Mesendoderm (in vitro differentiated cells): ENCODE measurements around the gene INHA.
A peak's percentile ranks its signal among the peaks of the same experiment; 100 is the strongest.

ENCODE experiments used
- DNase-seq: peaks from one replicate; pipeline ENCODE4 v3.0.0; 2013
- H2AK5ac ChIP-seq: 2 replicates; pipeline ENCODE4 v1.6.1; 2013; ENCODE audit warnings: low read length, inconsistent platforms
- H2BK120ac ChIP-seq: 2 replicates; pipeline ENCODE4 v1.6.1; 2013; ENCODE audit warnings: low read depth, mild to moderate bottlenecking, low read length, moderate library complexity, mixed read lengths
- H2BK15ac ChIP-seq: replicated peaks from 2 replicates; pipeline ENCODE4 v1.6.1; 2013; ENCODE audit warnings: low read depth, mild to moderate bottlenecking, moderate library complexity
- H2BK5ac ChIP-seq: 2 replicates; pipeline ENCODE4 v1.6.1; 2013; ENCODE audit warnings: low read length, inconsistent platforms
- H3K18ac ChIP-seq: 2 replicates; pipeline ENCODE4 v1.6.1; 2013; ENCODE audit warnings: mild to moderate bottlenecking, low read length, mixed read lengths
- H3K23ac ChIP-seq: one replicate; pipeline ENCODE4 v1.6.1; 2013; ENCODE audit warnings: low read length
- H3K27ac ChIP-seq: 2 replicates; pipeline ENCODE4 v1.5.1; 2013; ENCODE audit warnings: low read depth, mild to moderate bottlenecking, inconsistent platforms, low read length, moderate library complexity
- H3K27me3 ChIP-seq: 2 replicates; pipeline ENCODE4 v1.6.1; 2013; ENCODE audit warnings: low read length, control low read depth, mild to moderate bottlenecking, inconsistent platforms; ENCODE audit not compliant: insufficient read depth, poor library complexity
- H3K36me3 ChIP-seq: 2 replicates; pipeline ENCODE4 v1.6.1; 2013; ENCODE audit warnings: low read length, inconsistent platforms; ENCODE audit not compliant: control insufficient read depth, insufficient read depth
- H3K4ac ChIP-seq: one replicate; pipeline ENCODE4 v1.6.1; 2013; ENCODE audit warnings: low read depth, mild to moderate bottlenecking, low read length, moderate library complexity
- H3K4me1 ChIP-seq: 2 replicates; pipeline ENCODE4 v1.6.1; 2013; ENCODE audit warnings: low read depth, low read length, inconsistent platforms; ENCODE audit not compliant: control insufficient read depth
- H3K4me2 ChIP-seq: 2 replicates; pipeline ENCODE4 v1.6.1; 2013; ENCODE audit warnings: low read length
- H3K4me3 ChIP-seq: 2 replicates; pipeline ENCODE4 v1.5.1; 2013; ENCODE audit warnings: mild to moderate bottlenecking, low read length
- H3K56ac ChIP-seq: one replicate; pipeline ENCODE4 v1.6.1; 2013; ENCODE audit warnings: low read length
- H3K79me1 ChIP-seq: 2 replicates; pipeline ENCODE4 v1.6.1; 2013; ENCODE audit warnings: low read length, inconsistent platforms
- H3K79me2 ChIP-seq: 2 replicates; pipeline ENCODE4 v1.6.1; 2013; ENCODE audit warnings: mild to moderate bottlenecking, low read length; ENCODE audit not compliant: control insufficient read depth, insufficient read depth
- H3K9ac ChIP-seq: 2 replicates; pipeline ENCODE4 v1.6.1; 2013; ENCODE audit warnings: low read length, inconsistent platforms
- H4K5ac ChIP-seq: one replicate; pipeline ENCODE4 v1.6.1; 2013; ENCODE audit warnings: low read length
- H4K8ac ChIP-seq: one replicate; pipeline ENCODE4 v1.6.1; 2013; ENCODE audit warnings: low read depth, mild to moderate bottlenecking, control low read depth, low read length, moderate library complexity
- WGBS: extraction: QIAGEN DNeasy Blood & Tissue Kit; methylation state at CpG from one replicate; pipeline ENCODE4 v1.1.7; 2013; ENCODE audit warnings: low lambda C conversion rate, missing lambda C conversion rate; ENCODE audit not compliant: insufficient coverage; ENCODE audit errors: extremely low coverage; 5-methylcytosine and 5-hydroxymethylcytosine counted together

Gene INHA

GRCh38 chr2:219562049-219563020, 9.8 kb upstream of the INHA start:
- Histone ChIP-seq H2BK15ac (no peak overlapping the region), H2AK5ac (no peak overlapping the region), H2BK5ac (no peak overlapping the region), H4K5ac (no peak overlapping the region), H3K56ac (peak overlapping the region; percentile 22), H3K27ac (peak overlapping the region; percentile 53), H3K36me3 (no peaks in the 10 kb centered on the region), H3K18ac (no peak overlapping the region), H3K79me1 (no peaks in the 10 kb centered on the region), H3K27me3 (no peaks in the 10 kb centered on the region), H3K4me2 (no peak overlapping the region), H3K4me3 (no peak overlapping the region), H2BK120ac (no peak overlapping the region), H3K4ac (no peak overlapping the region), H3K79me2 (no peaks in the 10 kb centered on the region), H3K23ac (peak overlapping the region; percentile 6), H3K4me1 (peaks cover 12% of the 10 kb centered on the region), H4K8ac (no peak overlapping the region), H3K9ac (no peak overlapping the region)
- no CpG with 5 or more reads among the region's 35 CpGs for WGBS
- no peak for DNase-seq

- H3K27me3 ChIP-seq: no peaks in the 10 kb centered on the region
- no peak for DNase-seq
- H2BK5ac ChIP-seq: no peak overlapping the region
- H2AK5ac ChIP-seq: no peak overlapping the region
- H3K79me2 ChIP-seq: no peaks in the 10 kb centered on the region
- H3K9ac ChIP-seq: no peak overlapping the region
- peaks cover 12% of the 10 kb centered on the region for H3K4me1 ChIP-seq
- no peak overlapping the region for H3K4me2 ChIP-seq
- H3K23ac ChIP-seq: no peak overlapping the region
- H4K5ac ChIP-seq: no peak overlapping the region
- no peak overlapping the region for H2BK120ac ChIP-seq
- no peak overlapping the region for H4K8ac ChIP-seq
- H3K4me3 ChIP-seq: no peak overlapping the region
- H3K79me1 ChIP-seq: no peaks in the 10 kb centered on the region
- no peak overlapping the region for H2BK15ac ChIP-seq
- no CpG with 5 or more reads among the region's 20 CpGs for WGBS
- H3K36me3 ChIP-seq: no peaks in the 10 kb centered on the region
- H3K27ac ChIP-seq: no peak overlapping the region
- H3K18ac ChIP-seq: no peak overlapping the region
- no peak overlapping the region for H3K56ac ChIP-seq
- no peak overlapping the region for H3K4ac ChIP-seq
Observed at GRCh38 chr2:219563271-219563928, 8.7 kb upstream of the INHA start.

GRCh38 chr2:219565130-219566080, 6.7 kb upstream of the INHA start:
- DNase-seq: peak; percentile 88
- H3K4me3 ChIP-seq: no peak overlapping the region
- H2AK5ac ChIP-seq: no peak overlapping the region
- peak overlapping the region; percentile 18 for H3K27ac ChIP-seq
- peaks cover 12% of the 10 kb centered on the region for H3K4me1 ChIP-seq
- H3K4ac ChIP-seq: no peak overlapping the region
- H2BK5ac ChIP-seq: peak overlapping the region; percentile 62
- H2BK15ac ChIP-seq: no peak overlapping the region
- H3K27me3 ChIP-seq: no peaks in the 10 kb centered on the region
- H3K18ac ChIP-seq: no peak overlapping the region
- no peak overlapping the region for H4K5ac ChIP-seq
- peak overlapping the region; percentile 71 for H3K56ac ChIP-seq
- no CpG with 5 or more reads among the region's 21 CpGs for WGBS
- H3K23ac ChIP-seq: peak overlapping the region; percentile 92
- no peaks in the 10 kb centered on the region for H3K36me3 ChIP-seq
- H4K8ac ChIP-seq: no peak overlapping the region
- no peak overlapping the region for H3K4me2 ChIP-seq
- peak overlapping the region; percentile 2 for H3K9ac ChIP-seq
- no peaks in the 10 kb centered on the region for H3K79me1 ChIP-seq
- H2BK120ac ChIP-seq: no peak overlapping the region
- peaks cover 2% of the 10 kb centered on the region for H3K79me2 ChIP-seq

GRCh38 chr2:219566640-219567039, 5.5 kb upstream of the INHA start:
- WGBS: no CpG with 5 or more reads among the region's 11 CpGs
- Histone ChIP-seq H3K4me1 (peaks cover 5% of the 10 kb centered on the region), H3K23ac (no peak overlapping the region)

GRCh38 chr2:219567131-219567530, 5.0 kb upstream of the INHA start:
- Histone ChIP-seq H2AK5ac (no peak overlapping the region), H3K36me3 (no peaks in the 10 kb centered on the region), H3K4me3 (no peak overlapping the region), H3K18ac (no peak overlapping the region), H2BK120ac (no peak overlapping the region), H2BK5ac (no peak overlapping the region), H3K9ac (no peak overlapping the region), H3K23ac (no peak overlapping the region), H4K5ac (no peak overlapping the region), H3K4ac (no peak overlapping the region), H3K79me1 (no peaks in the 10 kb centered on the region), H3K27me3 (no peaks in the 10 kb centered on the region), H3K56ac (peak overlapping the region; percentile 64), H3K27ac (no peak overlapping the region), H4K8ac (no peak overlapping the region), H2BK15ac (no peak overlapping the region), H3K4me2 (no peak overlapping the region), H3K79me2 (peaks cover 6% of the 10 kb centered on the region), H3K4me1 (peaks cover 4% of the 10 kb centered on the region)
- no peak for DNase-seq
- no CpG with 5 or more reads among the region's 18 CpGs for WGBS

More at GRCh38 chr2:219566640-219567039, 5.5 kb upstream of the INHA start:
- Histone ChIP-seq H2BK5ac (no peak overlapping the region), H2BK15ac (no peak overlapping the region), H3K27ac (no peak overlapping the region), H3K4ac (no peak overlapping the region), H2BK120ac (no peak overlapping the region), H4K8ac (no peak overlapping the region), H3K79me1 (no peaks in the 10 kb centered on the region), H3K79me2 (peaks cover 6% of the 10 kb centered on the region), H3K56ac (no peak overlapping the region), H3K4me3 (no peak overlapping the region), H2AK5ac (no peak overlapping the region), H3K18ac (no peak overlapping the region), H3K9ac (no peak overlapping the region), H3K4me2 (no peak overlapping the region), H4K5ac (no peak overlapping the region), H3K27me3 (no peaks in the 10 kb centered on the region), H3K36me3 (no peaks in the 10 kb centered on the region)
- DNase-seq: no peak
